ENCODE data around the gene ZNF253. TPM values are rescaled to one million over a fixed set of nuclear protein-coding genes. Genes with fewer than 3 reads are reported as not detected.
"Not testable (repeated sequence)": the region's sequence is repeated elsewhere in the genome, so short reads cannot be mapped to it uniquely, and the experiment has no call there.

Gene ZNF253
- total RNA-seq, 1 donor from 2014 or later, result 1.8 TPM

DNA sequence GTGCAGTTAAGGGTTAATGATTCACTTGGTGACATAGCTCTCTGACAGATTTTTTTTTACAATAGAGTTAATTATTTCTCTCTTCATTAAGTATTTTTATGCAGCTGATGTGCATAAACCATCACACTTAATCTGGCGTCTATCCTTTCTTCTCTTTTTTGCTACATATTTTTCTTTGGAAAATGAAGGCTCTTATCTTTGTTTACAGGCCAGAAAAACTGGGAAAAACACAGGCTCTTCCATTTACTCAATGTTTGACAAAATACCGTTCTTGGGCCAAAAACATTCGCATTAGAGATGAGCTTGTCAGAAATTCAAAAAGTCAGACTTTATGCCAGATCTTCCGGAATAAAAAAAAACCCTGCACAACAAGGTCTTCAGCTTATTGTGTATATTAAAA lies 12.0 kb downstream of the ZNF253 start:
- Histone ChIP-seq H3K4me1 (no peaks in the 10 kb centered on the region), H3K9me3 (peaks cover 0 to 26% of the 10 kb centered on the region in 2 donors), H3K27ac (no peak overlapping the region), H3K4me3 (no peak overlapping the region), H3K27me3 (no peaks in the 10 kb centered on the region), H3K36me3 (peaks cover 31 to 42% of the 10 kb centered on the region in 2 donors)
- no peak for DNase-seq (ENCODE audit: low spot score in 2 of 2)
- intact Hi-C loops (cut with DNase I), result no loop called here
- TF ChIP-seq, protein P1, sequence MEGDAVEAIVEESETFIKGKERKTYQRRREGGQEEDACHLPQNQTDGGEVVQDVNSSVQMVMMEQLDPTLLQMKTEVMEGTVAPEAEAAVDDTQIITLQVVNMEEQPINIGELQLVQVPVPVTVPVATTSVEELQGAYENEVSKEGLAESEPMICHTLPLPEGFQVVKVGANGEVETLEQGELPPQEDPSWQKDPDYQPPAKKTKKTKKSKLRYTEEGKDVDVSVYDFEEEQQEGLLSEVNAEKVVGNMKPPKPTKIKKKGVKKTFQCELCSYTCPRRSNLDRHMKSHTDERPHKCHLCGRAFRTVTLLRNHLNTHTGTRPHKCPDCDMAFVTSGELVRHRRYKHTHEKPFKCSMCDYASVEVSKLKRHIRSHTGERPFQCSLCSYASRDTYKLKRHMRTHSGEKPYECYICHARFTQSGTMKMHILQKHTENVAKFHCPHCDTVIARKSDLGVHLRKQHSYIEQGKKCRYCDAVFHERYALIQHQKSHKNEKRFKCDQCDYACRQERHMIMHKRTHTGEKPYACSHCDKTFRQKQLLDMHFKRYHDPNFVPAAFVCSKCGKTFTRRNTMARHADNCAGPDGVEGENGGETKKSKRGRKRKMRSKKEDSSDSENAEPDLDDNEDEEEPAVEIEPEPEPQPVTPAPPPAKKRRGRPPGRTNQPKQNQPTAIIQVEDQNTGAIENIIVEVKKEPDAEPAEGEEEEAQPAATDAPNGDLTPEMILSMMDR (IDR thresholded peaks at IDR 0.05), result no peak

DNA sequence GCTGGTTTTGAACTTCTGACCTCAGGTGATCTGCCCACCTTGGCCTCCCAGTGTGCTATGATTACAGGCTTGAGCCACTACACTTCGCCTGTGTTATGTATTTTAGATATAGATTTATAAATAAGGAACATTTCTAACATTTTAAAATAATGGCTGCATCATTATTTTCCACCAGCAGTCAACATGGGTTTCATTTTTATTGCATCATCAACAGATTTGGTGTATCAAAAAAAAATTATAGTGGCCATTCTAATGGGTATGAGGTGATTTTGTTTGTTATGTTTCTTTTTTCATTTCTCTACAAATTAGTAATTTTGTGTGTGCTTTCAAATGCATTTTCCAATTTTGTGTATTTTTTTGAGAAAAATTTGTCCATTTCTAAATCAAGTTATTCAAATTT lies 18.9 kb downstream of the ZNF253 start:
- intact Hi-C loops (cut with DNase I), result no loop called here
- TF ChIP-seq, protein P1 (IDR thresholded peaks at IDR 0.05), result no peak
- Histone ChIP-seq H3K36me3 (peaks cover 28 to 75% of the 10 kb centered on the region in 2 donors), H3K9me3 (peaks cover 16 to 77% of the 10 kb centered on the region in 2 donors), H3K27ac (no peak overlapping the region), H3K27me3 (no peaks in the 10 kb centered on the region), H3K4me3 (no peak overlapping the region), H3K4me1 (no peaks in the 10 kb centered on the region)
- DNase-seq (ENCODE audit: low spot score in 2 of 2), result no peak

- H3K4me3 ChIP-seq; H3K4me1 ChIP-seq; DNase-seq (ENCODE audit: low spot score in 2 of 2); intact Hi-C loops (cut with DNase I); H3K27ac ChIP-seq; H3K27me3 ChIP-seq: not testable (repeated sequence)
- Histone ChIP-seq H3K36me3 (peaks cover 24 to 50% of the 10 kb centered on the region in 2 donors), H3K9me3 (peaks cover 47 to 100% of the 10 kb centered on the region in 2 donors)
Observed at GRCh38 chr19:19892055-19892941, 26.6 kb downstream of the ZNF253 start.

DNA sequence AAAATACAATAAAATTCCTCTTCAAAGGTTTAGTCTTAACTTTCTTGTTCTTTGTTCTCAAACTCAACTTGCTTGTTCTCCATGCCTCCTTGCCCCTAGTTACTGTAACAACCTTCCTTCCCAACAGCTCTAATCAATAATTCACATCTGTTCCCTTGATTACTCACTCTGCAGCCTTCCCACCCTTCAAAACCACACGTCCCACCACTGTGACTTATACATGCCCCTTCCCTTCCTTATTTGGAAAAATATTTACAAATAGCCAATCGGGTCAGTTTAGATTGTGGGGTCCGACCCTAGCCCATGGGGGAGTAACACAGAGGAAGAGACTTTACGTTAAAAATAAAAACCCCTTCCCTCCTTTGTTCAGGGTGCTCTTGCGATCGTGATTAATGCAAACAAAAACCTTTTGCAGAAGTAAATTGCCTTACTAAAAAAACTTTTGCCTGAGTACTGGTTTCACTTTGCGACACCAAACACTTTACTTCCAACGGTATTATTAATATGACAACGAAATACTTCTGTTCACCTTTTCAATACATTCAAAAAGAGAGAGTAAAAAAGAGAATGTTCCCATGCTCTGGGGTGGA lies 34.6 kb downstream of the ZNF253 start:
- peak overlapping the region; percentile 80 to 82 for H3K4me3 ChIP-seq
- H3K27ac ChIP-seq, result peak overlapping the region; percentile 68 to 77
- no peaks in the 10 kb centered on the region for H3K36me3 ChIP-seq
- H3K4me1 ChIP-seq, result peaks cover 0 to 2% of the 10 kb centered on the region in 2 donors
- intact Hi-C loops (cut with DNase I), result loop anchor here (2.0 to 5.0 kb wide), 5 partner anchors 35 to 267 kb away; partner anchors contain the start of genes ATP13A1, ZNF253, ZNF486 and ZNF506
- TF ChIP-seq, protein P1 (IDR thresholded peaks at IDR 0.05), result no peak
- no peaks in the 10 kb centered on the region for H3K27me3 ChIP-seq
- H3K9me3 ChIP-seq, result peaks cover 0 to 33% of the 10 kb centered on the region in 2 donors
- DNase-seq (ENCODE audit: low spot score in 2 of 2), result no peak

GRCh38 chr19:19900729-19901444 lies 35.2 kb downstream of the ZNF253 start, which contains the start of gene ZNF93:
ZNF93 (plus strand) TSS chr19:19900946; CDS start chr19:19901089, 143 bp downstream.
- intact Hi-C loops (cut with DNase I), result loop anchor here (2.0 to 5.0 kb wide), 5 partner anchors 36 to 266 kb away; partner anchors contain the start of genes ATP13A1, ZNF253, ZNF486 and ZNF506
- peaks cover 0 to 26% of the 10 kb centered on the region in 2 donors for H3K9me3 ChIP-seq
- peak; percentile 92 to 97 for DNase-seq (ENCODE audit: low spot score in 2 of 2)
- no peaks in the 10 kb centered on the region for H3K36me3 ChIP-seq
- peak within 1 kb of the TSS; percentile 68 to 77 for H3K27ac ChIP-seq
- peak within 1 kb of the TSS; percentile 80 to 82 for H3K4me3 ChIP-seq
- peaks cover 0 to 2% of the 10 kb centered on the region in 2 donors for H3K4me1 ChIP-seq
- no peaks in the 10 kb centered on the region for H3K27me3 ChIP-seq
- TF ChIP-seq, protein P1 (IDR thresholded peaks at IDR 0.05), result no peak

- intact Hi-C loops (cut with DNase I); DNase-seq (ENCODE audit: low spot score in 2 of 2); H3K4me3 ChIP-seq; H3K27me3 ChIP-seq; H3K36me3 ChIP-seq; H3K9me3 ChIP-seq; H3K27ac ChIP-seq; H3K4me1 ChIP-seq: not testable (repeated sequence)
Observed at GRCh38 chr19:19907551-19907950, 41.9 kb downstream of the ZNF253 start.

Data from ascending aorta (tissue), 2 donors.